NB4 (cell line): ENCODE results near the gene NDOR1.

ENCODE experiments used
- CTCF ChIP-seq: IDR thresholded peaks from one replicate; pipeline ENCODE4 v1.5.1; 2012; ENCODE audit warnings: low read depth, low read length
- MAX ChIP-seq: IDR thresholded peaks from 2 replicates; pipeline ENCODE4 v1.6.1; 2011; ENCODE audit warnings: low read depth, low read length
- POLR2A ChIP-seq: IDR thresholded peaks from 2 replicates; pipeline ENCODE4 v1.6.1; 2011; ENCODE audit warnings: mild to moderate bottlenecking; ENCODE audit not compliant: insufficient read length; ENCODE audit errors: extremely low read depth

- TF ChIP-seq CTCF: no peak
- TF ChIP-seq POLR2A: no peak
- no peak for TF ChIP-seq MAX
Observed at GRCh38 chr9:137234758-137235423, 29.4 kb downstream of the NDOR1 start.
